ENCODE data around the gene FARSB. TPM values are rescaled to one million over a fixed set of nuclear protein-coding genes. Genes with fewer than 3 reads are reported as not detected.

Gene FARSB
- total RNA-seq, 1 donor from 2014 or later: 23.1 TPM

- no peak overlapping the region for H3K27ac ChIP-seq (ENCODE audit: low read depth, low read length)
- no peaks in the 10 kb centered on the region for H4K20me1 ChIP-seq (ENCODE audit: insufficient read depth, low read length)
- peaks cover 18% of the 10 kb centered on the region for H3K36me3 ChIP-seq (ENCODE audit: insufficient read depth, low read length)
- FAIRE-seq (no peak), DNase-seq (ENCODE audit: low read depth) (no peak)
- no peak overlapping the region for H3K4me3 ChIP-seq (ENCODE audit: insufficient read depth, low read depth, low read length)
- H3K4me3 Mint-ChIP-seq (ENCODE audit: unreplicated experiment): no peak overlapping the region
- no peaks in the 10 kb centered on the region for H3K9me3 Mint-ChIP-seq (ENCODE audit: unreplicated experiment)
- no peak for TF ChIP-seq EZH2 (IDR thresholded peaks at IDR 0.05; ENCODE audit: insufficient read depth, low read length)
- no peak for TF ChIP-seq CTCF (IDR thresholded peaks at IDR 0.05; ENCODE audit: insufficient read depth, low read depth, low read length)
- H3K27me3 ChIP-seq (ENCODE audit: insufficient read depth, low read length): no peaks in the 10 kb centered on the region
- peaks cover 2% of the 10 kb centered on the region for H3K36me3 Mint-ChIP-seq (ENCODE audit: low read depth, unreplicated experiment)
- no peaks in the 10 kb centered on the region for H3K27me3 Mint-ChIP-seq (ENCODE audit: low read depth, unreplicated experiment)
- H3K9me3 ChIP-seq (ENCODE audit: insufficient read depth, low read depth, low read length): no peaks in the 10 kb centered on the region
- H3K4me1 ChIP-seq (ENCODE audit: insufficient read depth, low read length): no peaks in the 10 kb centered on the region
- H3K4me1 Mint-ChIP-seq (ENCODE audit: low read depth, unreplicated experiment): no peaks in the 10 kb centered on the region
- H2AFZ ChIP-seq (ENCODE audit: low read depth, low read length): no peak overlapping the region
- H3K9ac ChIP-seq (ENCODE audit: low read length): no peak overlapping the region
- H3K79me2 ChIP-seq (ENCODE audit: insufficient read depth, low read length): no peaks in the 10 kb centered on the region
- no peak overlapping the region for H3K4me2 ChIP-seq (ENCODE audit: low read length)
- H3K27ac Mint-ChIP-seq (ENCODE audit: unreplicated experiment): no peak overlapping the region
Observed at GRCh38 chr2:222608081-222608480, 47.8 kb downstream of the FARSB start.

- H3K9me3 ChIP-seq (ENCODE audit: insufficient read depth, low read depth, low read length): no peaks in the 10 kb centered on the region
- Mint-ChIP-seq H3K36me3 (ENCODE audit: low read depth, unreplicated experiment) (no peaks in the 10 kb centered on the region), H3K4me1 (ENCODE audit: low read depth, unreplicated experiment) (no peaks in the 10 kb centered on the region), H3K27ac (ENCODE audit: unreplicated experiment) (no peak overlapping the region), H3K9me3 (ENCODE audit: unreplicated experiment) (no peaks in the 10 kb centered on the region), H3K4me3 (ENCODE audit: unreplicated experiment) (no peak overlapping the region), H3K27me3 (ENCODE audit: low read depth, unreplicated experiment) (no peaks in the 10 kb centered on the region)
- H3K4me2 ChIP-seq (ENCODE audit: low read length): no peak overlapping the region
- peaks cover 5% of the 10 kb centered on the region for H3K36me3 ChIP-seq (ENCODE audit: insufficient read depth, low read length)
- H3K27me3 ChIP-seq (ENCODE audit: insufficient read depth, low read length): no peaks in the 10 kb centered on the region
- no peak overlapping the region for H3K27ac ChIP-seq (ENCODE audit: low read depth, low read length)
- no peak overlapping the region for H2AFZ ChIP-seq (ENCODE audit: low read depth, low read length)
- H3K9ac ChIP-seq (ENCODE audit: low read length): no peak overlapping the region
- H4K20me1 ChIP-seq (ENCODE audit: insufficient read depth, low read length): no peaks in the 10 kb centered on the region
- H3K4me1 ChIP-seq (ENCODE audit: insufficient read depth, low read length): no peaks in the 10 kb centered on the region
- DNase-seq (ENCODE audit: low read depth): no peak
- no peaks in the 10 kb centered on the region for H3K79me2 ChIP-seq (ENCODE audit: insufficient read depth, low read length)
- no peak overlapping the region for H3K4me3 ChIP-seq (ENCODE audit: insufficient read depth, low read depth, low read length)
- no peak for FAIRE-seq
- TF ChIP-seq EZH2 (IDR thresholded peaks at IDR 0.05; ENCODE audit: insufficient read depth, low read length) (no peak), CTCF (IDR thresholded peaks at IDR 0.05; ENCODE audit: insufficient read depth, low read depth, low read length) (no peak)
Observed at GRCh38 chr2:222606306-222606705, 49.6 kb downstream of the FARSB start.

- Histone ChIP-seq H3K9ac (ENCODE audit: low read length) (no peak overlapping the region), H4K20me1 (ENCODE audit: insufficient read depth, low read length) (no peaks in the 10 kb centered on the region), H3K27me3 (ENCODE audit: insufficient read depth, low read length) (no peaks in the 10 kb centered on the region), H3K36me3 (ENCODE audit: insufficient read depth, low read length) (peaks cover 3% of the 10 kb centered on the region), H3K4me3 (ENCODE audit: insufficient read depth, low read depth, low read length) (no peak overlapping the region), H3K79me2 (ENCODE audit: insufficient read depth, low read length) (no peaks in the 10 kb centered on the region), H3K9me3 (ENCODE audit: insufficient read depth, low read depth, low read length) (no peaks in the 10 kb centered on the region), H2AFZ (ENCODE audit: low read depth, low read length) (no peak overlapping the region), H3K27ac (ENCODE audit: low read depth, low read length) (no peak overlapping the region), H3K4me2 (ENCODE audit: low read length) (no peak overlapping the region), H3K4me1 (ENCODE audit: insufficient read depth, low read length) (no peaks in the 10 kb centered on the region)
- no peak for FAIRE-seq
- no peaks in the 10 kb centered on the region for H3K27me3 Mint-ChIP-seq (ENCODE audit: low read depth, unreplicated experiment)
- no peaks in the 10 kb centered on the region for H3K9me3 Mint-ChIP-seq (ENCODE audit: unreplicated experiment)
- H3K4me1 Mint-ChIP-seq (ENCODE audit: low read depth, unreplicated experiment): no peaks in the 10 kb centered on the region
- H3K4me3 Mint-ChIP-seq (ENCODE audit: unreplicated experiment): no peak overlapping the region
- no peak for TF ChIP-seq CTCF (IDR thresholded peaks at IDR 0.05; ENCODE audit: insufficient read depth, low read depth, low read length)
- no peak for TF ChIP-seq EZH2 (IDR thresholded peaks at IDR 0.05; ENCODE audit: insufficient read depth, low read length)
- DNase-seq (ENCODE audit: low read depth): no peak
- no peaks in the 10 kb centered on the region for H3K36me3 Mint-ChIP-seq (ENCODE audit: low read depth, unreplicated experiment)
- no peak overlapping the region for H3K27ac Mint-ChIP-seq (ENCODE audit: unreplicated experiment)
Observed at GRCh38 chr2:222604749-222605515, 51.0 kb downstream of the FARSB start.
